VCaP (cell line): ENCODE results near the gene SLAMF8.
A peak's percentile ranks its signal among the peaks of the same experiment; 100 is the strongest.

Experiments
- H3K27ac ChIP-seq: fragments of 450-650 bp; 2 replicates; pipeline ENCODE4 v1.5.1; 2017
- TF ChIP-seq, protein P1 (sequence below): fragments of 450-650 bp; conservative IDR thresholded peaks from 2 replicates; pipeline ENCODE4 v1.5.1; 2017; ENCODE audit warnings: mild to moderate bottlenecking, moderate library complexity

Gene SLAMF8

GRCh38 chr1:159800177-159800930 is 26.3 kb upstream of the SLAMF8 start:
- no peak overlapping the region for H3K27ac ChIP-seq
- TF ChIP-seq, protein P1, sequence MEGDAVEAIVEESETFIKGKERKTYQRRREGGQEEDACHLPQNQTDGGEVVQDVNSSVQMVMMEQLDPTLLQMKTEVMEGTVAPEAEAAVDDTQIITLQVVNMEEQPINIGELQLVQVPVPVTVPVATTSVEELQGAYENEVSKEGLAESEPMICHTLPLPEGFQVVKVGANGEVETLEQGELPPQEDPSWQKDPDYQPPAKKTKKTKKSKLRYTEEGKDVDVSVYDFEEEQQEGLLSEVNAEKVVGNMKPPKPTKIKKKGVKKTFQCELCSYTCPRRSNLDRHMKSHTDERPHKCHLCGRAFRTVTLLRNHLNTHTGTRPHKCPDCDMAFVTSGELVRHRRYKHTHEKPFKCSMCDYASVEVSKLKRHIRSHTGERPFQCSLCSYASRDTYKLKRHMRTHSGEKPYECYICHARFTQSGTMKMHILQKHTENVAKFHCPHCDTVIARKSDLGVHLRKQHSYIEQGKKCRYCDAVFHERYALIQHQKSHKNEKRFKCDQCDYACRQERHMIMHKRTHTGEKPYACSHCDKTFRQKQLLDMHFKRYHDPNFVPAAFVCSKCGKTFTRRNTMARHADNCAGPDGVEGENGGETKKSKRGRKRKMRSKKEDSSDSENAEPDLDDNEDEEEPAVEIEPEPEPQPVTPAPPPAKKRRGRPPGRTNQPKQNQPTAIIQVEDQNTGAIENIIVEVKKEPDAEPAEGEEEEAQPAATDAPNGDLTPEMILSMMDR: no peak

GRCh38 chr1:159802111-159802510 is 24.6 kb upstream of the SLAMF8 start, which contains the start of gene FCRL6:
Gene FCRL6, plus strand, starts transcription at chr1:159802360. Its CDS starts 65 bp downstream, at chr1:159802425.
- TF ChIP-seq, protein P1: no peak
- H3K27ac ChIP-seq: no peak within 1 kb of the TSS

GRCh38 chr1:159803956-159804689 is 22.6 kb upstream of the SLAMF8 start:
- TF ChIP-seq, protein P1: no peak
- no peak overlapping the region for H3K27ac ChIP-seq

GRCh38 chr1:159804924-159805323 is 21.7 kb upstream of the SLAMF8 start:
- no peak overlapping the region for H3K27ac ChIP-seq

DNA sequence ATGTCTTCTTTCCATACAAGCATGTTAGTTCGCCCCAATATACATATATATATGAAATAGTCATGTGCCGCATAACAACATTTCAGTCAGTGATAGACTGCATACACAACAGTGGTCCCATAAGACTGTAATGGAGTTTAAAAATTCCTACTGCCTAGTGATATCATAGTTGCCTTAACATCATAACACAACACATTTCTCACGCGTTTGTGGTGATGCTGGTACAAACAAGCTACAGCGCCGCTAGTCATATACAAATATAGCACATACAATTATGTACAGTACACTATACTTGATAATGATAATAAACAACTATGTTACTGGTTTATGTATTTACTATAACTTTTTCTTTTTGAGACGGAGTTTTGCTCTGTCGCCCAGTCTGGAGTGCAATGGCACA is 10.7 kb upstream of the SLAMF8 start:
- TF ChIP-seq, protein P1: no peak
- no peak overlapping the region for H3K27ac ChIP-seq

More at GRCh38 chr1:159804924-159805323, 21.7 kb upstream of the SLAMF8 start:
- TF ChIP-seq, protein P1: no peak

- peak overlapping the region; percentile 80 for H3K27ac ChIP-seq
- TF ChIP-seq, protein P1: no peak
Measured at GRCh38 chr1:159817276-159818041, 9.2 kb upstream of the SLAMF8 start.
